H1 (cell line): ENCODE measurements around the gene MTO1. TPM values are rescaled to one million over a fixed set of nuclear protein-coding genes. Genes with fewer than 3 reads are reported as not detected.

Source experiments
- CBX8 ChIP-seq: fragments of 300-800, 300-1000 bp; sonication (generic); IDR thresholded peaks from 2 replicates; pipeline ENCODE4 v1.7.1; 2016; ENCODE audit warnings: low read depth, low read length, borderline replicate concordance
- CHD7 ChIP-seq: fragments of 300-600 bp; sonication (generic); IDR thresholded peaks from 2 replicates; pipeline ENCODE4 v1.7.1; 2012; ENCODE audit warnings: low read length, moderate library complexity, mild to moderate bottlenecking, inconsistent platforms; ENCODE audit not compliant: insufficient replicate concordance
- KDM5A ChIP-seq: fragments of 200-600 bp; IDR thresholded peaks from 2 replicates; pipeline ENCODE4 v1.7.1; 2012; ENCODE audit warnings: mild to moderate bottlenecking, low read length, inconsistent platforms, mixed read lengths
- MAFK ChIP-seq: IDR thresholded peaks from 2 replicates; pipeline ENCODE4 v1.6.1; 2012; ENCODE audit warnings: low read depth, mild to moderate bottlenecking, improper control_type of control experiment, low read length
- POLR2A ChIP-seq, 2 experiments: IDR thresholded peaks; 1 replicate in 1 of 2; 2 replicates in 1 of 2; pipeline ENCODE4 v1.6.1; 2011; ENCODE audit warnings: low read depth in 2 of 2, low read length in 2 of 2, mild to moderate bottlenecking in 2 of 2; ENCODE audit errors: control extremely low read depth in 1 of 2
- RAD21 ChIP-seq, 2 experiments: IDR thresholded peaks in 1 of 2; conservative IDR thresholded peaks in 1 of 2; 2 replicates each; pipeline ENCODE4 v1.6.1; 2011; ENCODE audit warnings: low read depth in 2 of 2, low read length in 2 of 2, improper control_type of control experiment in 1 of 2, inconsistent platforms in 1 of 2, mild to moderate bottlenecking in 1 of 2, moderate library complexity in 1 of 2
- SIX5 ChIP-seq: IDR thresholded peaks from 2 replicates; pipeline ENCODE4 v1.6.1; 2011; ENCODE audit warnings: mild to moderate bottlenecking, low read depth, low read length
- SUZ12 ChIP-seq: fragments of 200-600 bp; sonication (generic); IDR thresholded peaks from 2 replicates; pipeline ENCODE4 v1.6.1; 2012; ENCODE audit warnings: mild to moderate bottlenecking, inconsistent platforms, low read length, moderate library complexity, mixed read lengths
- polyA plus RNA-seq, 7 experiments: library from polyadenylated mRNA; depleted of rRNA in 3 of 7; stranded (reverse) in 5 of 7; unstranded in 2 of 7; fragments of >200 nt in 5 of 7; fragments of 200-250 nt in 2 of 7; gene quantifications; 1 replicate in 5 of 7; 2 replicates in 1 of 7; 4 replicates in 1 of 7; pipeline versions ENCODE4 v1.2.1 to v1.2.3, GENCODE V29; 2011 to 2013; ENCODE audit warnings: missing spikeins in 2 of 7, mixed read lengths in 2 of 7
- total RNA-seq: library from RNA; stranded (reverse); fragmentation: NEBNext Ultra II Directional; extraction: Animal tissue kit (Norgen Biotek cat#: 25700); gene quantifications from 2 replicates; pipeline ENCODE4 v1.2.1, GENCODE V29; 2021

Gene MTO1
- total and polyA plus RNA-seq, 2 of the 8 experiments (the other 6 are each of a cell fraction or from before 2014, with no cell fraction given) = 20.9 to 31.6 TPM

- TF ChIP-seq CHD7 = no peak
- no peak for TF ChIP-seq CBX8
- TF ChIP-seq POLR2A (IDR thresholded peaks at IDR 0.05; ENCODE audit: control extremely low read depth in 1 of 2, low read depth in 2 of 2, low read length in 2 of 2) = no peak
- no peak for TF ChIP-seq SIX5
- no peak for TF ChIP-seq MAFK
- no peak for TF ChIP-seq KDM5A
- no peak for TF ChIP-seq RAD21 (IDR thresholded peaks at IDR 0.05 in 1 of 2, conservative IDR thresholded peaks at IDR 0.05 in 1 of 2; ENCODE audit: low read depth in 2 of 2, low read length in 2 of 2)
- no peak for TF ChIP-seq SUZ12
Observed at GRCh38 chr6:73537677-73538076, 76.1 kb downstream of the MTO1 start (continued).
